ENCODE data around the gene CACNA1I.

DNA sequence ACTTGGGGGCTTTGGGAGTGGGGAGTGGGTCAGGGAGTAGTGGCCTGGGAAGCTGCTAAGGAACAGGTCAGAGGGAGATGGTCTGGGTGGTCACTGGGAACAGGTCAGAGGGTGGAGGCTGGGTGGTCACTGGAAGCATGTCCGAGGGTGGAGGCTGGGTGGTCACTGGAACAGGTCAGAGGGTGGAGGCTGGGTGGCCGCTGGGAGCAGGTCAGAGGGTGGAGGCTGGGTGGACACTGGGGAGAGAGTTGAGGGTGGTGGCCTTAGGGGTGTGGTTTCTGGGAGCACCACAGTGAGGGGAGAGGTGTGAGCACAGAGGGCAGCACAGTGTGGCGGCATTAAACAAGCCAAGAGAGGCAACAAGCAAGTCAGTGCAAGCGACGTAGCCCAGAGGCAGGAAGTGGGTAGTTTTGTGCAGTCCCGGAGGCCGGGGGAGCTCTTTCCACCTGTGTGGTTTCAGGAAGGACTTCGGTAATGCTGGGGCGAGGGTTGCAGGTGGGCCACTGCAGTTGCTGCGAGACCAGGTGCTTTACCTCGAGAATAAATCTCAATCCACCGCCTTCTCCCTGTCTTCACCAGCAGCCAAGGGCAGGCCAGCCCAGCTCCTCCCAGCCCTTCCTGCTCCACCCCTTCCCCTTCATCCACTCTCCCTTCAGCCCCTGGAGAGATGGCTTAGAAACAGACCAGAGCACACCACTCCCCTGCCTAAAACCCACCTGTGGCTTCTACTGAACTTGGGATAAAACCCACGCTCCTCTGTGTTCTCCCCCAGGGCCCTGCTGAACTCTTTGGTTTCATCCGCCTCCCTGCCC, 3.2 kb upstream of the CACNA1I start:
- TF ChIP-seq EZH2 (IDR thresholded peaks at IDR 0.05), result no peak
- TF ChIP-seq POLR2AphosphoS5 (IDR thresholded peaks at IDR 0.05; ENCODE audit: borderline replicate concordance, low read depth, low read length), result no peak

Data from SK-N-MC (cell line).